ENCODE measurements around the gene AXL.
"Not testable (repeated sequence)": the region's sequence is repeated elsewhere in the genome, so short reads cannot be mapped to it uniquely, and the experiment has no call there.

Gene AXL

GRCh38 chr19:41218615-41219507, at the start of gene AXL:
Gene AXL, plus strand, starts transcription at chr19:41219223. Its CDS starts 170 bp downstream, at chr19:41219393.
- peak; percentile 80 for DNase-seq (ENCODE audit: low read depth)

DNA sequence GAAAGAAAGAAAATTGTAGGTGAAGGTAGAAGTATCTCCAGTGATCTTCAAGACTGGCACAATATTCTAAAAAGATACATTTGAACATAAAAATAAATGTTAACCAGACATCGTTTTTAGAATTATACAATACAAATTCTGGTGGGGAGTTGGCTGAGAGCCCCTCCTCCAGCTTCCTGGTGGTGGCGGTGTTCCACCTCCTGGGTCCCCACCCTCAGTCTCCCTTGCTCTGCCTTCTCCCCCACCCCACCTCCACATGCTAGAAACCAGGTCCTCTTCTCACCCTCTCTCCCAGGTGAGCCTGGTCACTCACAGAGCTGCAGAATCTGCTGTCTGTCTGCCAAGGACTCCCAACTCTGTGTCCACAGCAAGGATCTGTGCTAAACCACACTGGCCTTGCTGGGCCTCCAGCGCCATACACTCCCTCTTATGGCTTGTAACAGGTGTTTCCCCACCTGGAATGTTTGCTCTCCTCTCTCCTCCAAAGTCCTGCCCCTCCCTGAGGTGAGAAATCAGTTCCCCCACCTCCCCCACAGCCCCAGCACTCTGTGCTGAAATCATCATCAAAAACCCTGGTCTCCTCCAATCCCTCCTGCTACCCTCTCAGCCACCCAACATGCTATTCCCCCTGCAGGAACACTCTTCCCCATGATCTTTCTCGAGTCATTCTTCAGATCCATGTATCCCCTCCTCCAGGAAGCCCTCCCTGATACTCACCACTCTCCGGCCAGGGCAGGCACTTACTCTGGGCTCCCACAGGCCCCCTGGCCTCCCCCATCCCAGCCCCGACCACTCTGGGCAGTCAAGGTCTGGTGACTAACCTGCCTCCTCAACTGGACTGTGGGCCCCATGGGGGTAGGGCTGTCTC, 46.5 kb upstream of the AXL start:
- no peak for DNase-seq (ENCODE audit: low read depth)

- DNase-seq (ENCODE audit: low read depth): no peak
Measured at GRCh38 chr19:41174297-41174928, 44.6 kb upstream of the AXL start.

- peak; percentile 92 for DNase-seq (ENCODE audit: low read depth)
Measured at GRCh38 chr19:41175801-41176777, 42.9 kb upstream of the AXL start.

- DNase-seq (ENCODE audit: low read depth): not testable (repeated sequence)
Measured at GRCh38 chr19:41180173-41180572, 38.9 kb upstream of the AXL start.

- DNase-seq (ENCODE audit: low read depth): no peak
Measured at GRCh38 chr19:41186971-41187883, 31.8 kb upstream of the AXL start.

DNA sequence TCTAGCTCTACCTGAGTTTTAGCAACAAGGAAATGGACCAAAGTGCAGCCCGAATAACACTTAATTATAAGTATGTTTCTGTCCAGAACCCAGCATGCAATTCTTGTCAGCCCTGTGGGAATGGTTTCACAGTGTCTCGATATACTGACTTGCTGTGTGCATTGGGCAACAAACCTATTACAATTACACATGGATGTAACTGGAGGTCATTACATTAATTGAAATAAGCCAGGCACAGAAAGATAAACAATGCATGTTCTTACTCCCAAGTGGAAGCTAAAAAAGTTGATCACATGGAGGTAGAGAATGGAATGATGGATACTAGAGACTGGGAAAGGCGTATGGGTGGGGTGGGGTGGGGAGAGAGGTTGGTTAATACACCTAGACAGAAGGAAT, 31.1 kb upstream of the AXL start:
- DNase-seq (ENCODE audit: low read depth): peak; percentile 59

DNA sequence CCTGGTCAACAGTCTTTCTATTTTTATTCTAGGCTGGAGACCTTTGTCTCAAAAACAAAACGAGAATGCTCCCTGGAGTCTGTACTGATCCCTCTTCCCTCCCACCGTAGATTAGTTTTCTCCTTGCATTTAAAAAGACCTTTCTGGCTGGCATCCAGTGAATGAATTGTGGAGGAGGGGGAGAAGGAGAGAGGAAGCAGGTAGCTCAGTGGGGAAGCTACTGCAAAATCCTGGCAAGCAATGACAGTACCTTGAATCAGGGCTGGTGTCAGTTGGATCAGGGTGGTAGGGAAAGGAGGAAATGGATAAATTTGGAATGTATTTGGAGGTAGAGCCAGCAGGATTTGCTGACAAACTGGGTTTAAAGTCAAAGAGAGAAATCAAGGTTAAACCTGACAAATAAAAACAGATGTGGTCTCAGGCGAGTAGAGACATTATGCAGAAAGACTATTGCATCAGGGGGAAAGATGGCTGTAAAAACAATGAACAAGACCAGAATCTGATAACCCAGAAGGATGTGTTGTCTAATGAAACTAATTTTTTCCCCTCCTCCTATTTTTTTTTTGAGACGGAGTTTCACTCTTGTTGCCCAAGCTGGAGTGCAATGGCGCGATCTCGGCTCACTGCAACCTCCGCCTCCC, 29.5 kb upstream of the AXL start:
- peak; percentile 69 for DNase-seq (ENCODE audit: low read depth)

GRCh38 chr19:41192574-41193429, 26.2 kb upstream of the AXL start, which contains the start of gene CYP2S1:
Gene CYP2S1, plus strand, starts transcription at chr19:41193219. Its CDS starts 46 bp downstream, at chr19:41193265.
- no peak for DNase-seq (ENCODE audit: low read depth)

- DNase-seq (ENCODE audit: low read depth): no peak
Measured at GRCh38 chr19:41193430-41194156, 25.4 kb upstream of the AXL start.

DNA sequence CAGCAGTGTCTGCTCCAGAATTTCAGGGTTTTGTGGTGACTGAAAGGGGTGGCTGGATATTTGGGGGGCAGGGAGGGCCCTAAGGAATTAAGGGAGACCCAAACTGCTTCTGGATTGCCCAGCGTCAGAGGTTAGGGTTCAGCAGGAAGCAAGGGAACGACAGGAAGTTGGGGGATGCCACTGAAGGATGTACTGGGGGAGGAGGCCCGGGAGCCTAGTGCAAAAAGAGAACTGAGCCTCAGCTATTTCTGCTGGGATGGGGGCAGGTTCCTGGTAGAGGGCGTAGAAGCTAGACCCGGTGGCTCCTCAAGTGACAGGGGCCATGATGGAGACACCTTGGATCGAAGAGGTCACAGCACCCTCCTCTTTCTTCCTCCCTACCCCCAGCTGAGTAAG, 24.9 kb upstream of the AXL start:
- no peak for DNase-seq (ENCODE audit: low read depth)

DNA sequence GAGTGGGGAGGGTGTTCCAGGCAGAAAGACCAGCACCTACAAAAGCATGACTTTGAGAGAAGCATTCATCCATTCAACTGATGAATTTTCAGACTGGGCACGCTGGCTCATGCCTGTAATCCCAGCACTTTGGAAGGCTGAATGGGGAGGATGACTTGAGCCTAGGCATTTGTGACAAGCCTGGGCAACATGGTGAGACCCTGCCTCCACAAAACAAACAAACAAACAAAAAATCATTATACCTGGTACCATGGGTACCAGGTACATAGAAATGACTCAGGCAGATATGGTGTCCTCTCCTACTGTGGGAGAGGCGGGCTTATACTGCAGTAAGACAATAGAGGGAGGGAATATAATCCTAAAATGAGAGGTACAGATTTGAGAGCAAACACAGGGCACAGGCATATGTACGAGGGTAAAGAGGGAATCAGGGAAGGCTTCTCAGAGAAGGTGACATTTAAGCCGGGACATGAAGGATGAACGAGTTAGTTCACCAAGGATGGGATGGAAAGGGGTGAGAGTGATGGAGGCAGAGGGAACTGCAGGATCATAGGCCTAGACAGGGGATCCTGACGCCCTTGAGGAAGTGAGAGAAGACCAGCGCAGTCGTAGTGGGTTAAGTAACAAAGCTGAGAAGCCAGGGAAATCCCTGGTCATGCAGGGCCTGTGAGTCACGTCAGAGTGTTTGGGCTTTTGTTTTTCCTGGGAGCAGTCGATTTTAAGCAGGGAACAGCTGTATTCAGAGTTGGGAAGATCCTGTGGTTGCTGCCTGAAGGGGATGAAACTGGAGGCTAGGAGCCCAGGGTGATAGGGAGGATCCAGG, 23.1 kb upstream of the AXL start:
- peak; percentile 34 for DNase-seq (ENCODE audit: low read depth)

DNA sequence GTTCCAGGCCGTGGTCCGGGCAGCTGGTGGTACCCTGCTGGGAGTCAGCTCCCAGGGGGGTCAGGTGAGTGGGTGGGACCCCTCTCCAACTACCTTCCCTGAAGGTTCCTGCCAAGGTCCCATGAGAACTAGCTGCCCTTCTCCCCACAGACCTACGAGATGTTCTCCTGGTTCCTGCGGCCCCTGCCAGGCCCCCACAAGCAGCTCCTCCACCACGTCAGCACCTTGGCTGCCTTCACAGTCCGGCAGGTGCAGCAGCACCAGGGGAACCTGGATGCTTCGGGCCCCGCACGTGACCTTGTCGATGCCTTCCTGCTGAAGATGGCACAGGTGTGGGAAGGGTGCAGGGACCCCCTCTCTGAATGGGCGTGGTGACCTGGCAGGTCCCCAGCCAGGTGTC, 20.5 kb upstream of the AXL start:
- no peak for DNase-seq (ENCODE audit: low read depth)

- DNase-seq (ENCODE audit: low read depth): no peak
Measured at GRCh38 chr19:41203371-41203770, 15.7 kb upstream of the AXL start.

DNA sequence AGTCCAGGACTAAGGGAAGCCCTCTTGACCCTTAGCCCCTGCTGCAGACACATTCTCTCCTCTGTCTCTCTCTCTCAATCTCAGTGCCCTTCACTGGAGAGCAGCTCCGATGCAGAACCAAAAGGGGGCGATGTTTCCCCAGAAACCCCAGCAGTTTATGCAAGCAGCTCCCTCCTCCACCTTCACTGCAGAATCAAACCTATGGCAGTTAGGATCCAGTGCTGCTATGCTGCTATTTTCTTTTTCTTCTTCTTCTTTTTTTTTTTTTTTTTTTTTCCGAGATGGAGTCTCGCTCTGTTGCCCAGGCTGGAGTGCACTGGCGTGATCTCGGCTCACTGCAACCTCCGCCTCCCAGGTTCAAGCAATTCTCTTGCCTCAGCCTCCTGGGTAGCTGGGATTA, 14.7 kb upstream of the AXL start:
- DNase-seq (ENCODE audit: low read depth): peak; percentile 79

GRCh38 chr19:41205995-41206394, 13.0 kb upstream of the AXL start:
- no peak for DNase-seq (ENCODE audit: low read depth)

DNA sequence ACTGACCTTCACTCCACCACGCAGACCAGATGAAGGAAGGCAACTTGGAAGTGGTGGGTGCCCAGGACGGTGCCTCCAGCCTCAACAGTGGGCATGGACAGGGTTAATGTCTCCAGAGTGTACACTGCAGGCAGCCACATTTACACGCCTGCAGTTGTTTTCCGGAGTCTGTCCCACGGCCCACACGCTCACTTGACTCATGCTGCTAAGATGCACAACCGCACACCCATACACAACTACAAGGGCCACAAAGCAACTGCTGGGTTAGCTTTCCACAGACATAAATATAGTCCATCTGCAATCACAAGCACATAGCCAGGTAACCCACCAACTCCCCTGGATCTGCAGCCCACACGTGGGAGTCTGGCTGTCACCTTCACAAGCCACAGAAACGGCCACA, 12.6 kb upstream of the AXL start:
- DNase-seq (ENCODE audit: low read depth): no peak

All from amniotic epithelial cell (primary cell).